HG03045 (cell line): ENCODE measurements around the gene LAD1.

Experiments
- ATAC-seq: cut with Tn5 transposase; IDR thresholded peaks from one replicate; pipeline ENCODE4 v1.9.1; 2021; ENCODE audit warnings: mild to moderate bottlenecking, moderate library complexity; ENCODE audit not compliant: unreplicated experiment

Gene LAD1

DNA sequence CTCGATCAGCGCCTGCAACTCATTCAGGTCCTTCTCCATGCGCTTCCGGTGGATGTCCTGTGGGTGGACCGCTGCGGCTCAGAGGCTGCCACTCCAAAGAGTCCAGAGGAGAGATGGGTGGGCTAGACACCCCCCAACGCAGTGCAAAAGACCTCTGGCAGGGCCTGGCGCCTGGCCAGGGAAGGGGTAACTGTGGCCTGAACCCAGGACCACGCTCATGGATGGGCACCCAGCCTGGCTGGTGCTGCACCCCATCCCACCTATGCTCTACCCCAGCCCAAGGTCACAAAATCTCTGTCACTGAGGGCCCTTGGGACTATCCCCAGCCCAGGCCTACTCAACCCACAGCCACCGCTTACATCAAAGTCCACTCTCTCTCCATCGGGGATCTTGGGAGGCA lies 33.9 kb downstream of the LAD1 start:
- ATAC-seq, result no peak

DNA sequence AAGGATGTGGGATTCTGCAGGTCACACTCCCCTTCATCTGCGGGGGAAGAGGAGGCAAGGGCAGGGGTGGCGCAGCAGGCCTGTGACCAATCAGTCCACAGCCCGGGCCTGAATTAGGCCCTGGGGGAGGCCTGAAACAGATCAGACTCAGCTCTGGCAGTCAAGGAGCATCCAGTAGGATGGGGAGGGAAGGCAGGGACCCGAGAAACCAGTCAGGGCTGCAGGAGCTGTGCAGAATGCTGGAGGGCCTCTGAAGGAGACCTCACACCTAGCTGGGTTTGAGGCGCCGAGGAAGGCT lies 34.4 kb downstream of the LAD1 start:
- no peak for ATAC-seq

DNA sequence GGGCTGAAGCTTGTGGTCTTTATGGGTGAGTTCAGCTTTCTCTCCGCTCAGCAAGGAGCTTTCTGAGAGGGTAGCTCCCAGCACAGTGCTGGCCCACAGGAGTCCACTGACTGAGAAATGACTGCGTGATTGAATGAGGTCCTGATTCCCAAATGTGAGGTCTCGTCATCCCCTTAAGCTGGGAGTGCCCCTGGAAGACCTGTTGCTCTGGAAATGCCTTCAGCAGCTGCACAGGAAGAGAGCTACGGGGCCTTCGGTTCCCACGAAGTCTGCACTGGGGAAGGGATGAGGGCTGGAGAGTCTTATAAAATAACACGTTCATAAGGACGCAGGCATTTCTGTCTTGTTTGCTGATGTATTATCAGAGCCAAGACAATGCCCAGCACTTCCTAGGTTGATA lies 35.7 kb downstream of the LAD1 start:
- ATAC-seq, result no peak

DNA sequence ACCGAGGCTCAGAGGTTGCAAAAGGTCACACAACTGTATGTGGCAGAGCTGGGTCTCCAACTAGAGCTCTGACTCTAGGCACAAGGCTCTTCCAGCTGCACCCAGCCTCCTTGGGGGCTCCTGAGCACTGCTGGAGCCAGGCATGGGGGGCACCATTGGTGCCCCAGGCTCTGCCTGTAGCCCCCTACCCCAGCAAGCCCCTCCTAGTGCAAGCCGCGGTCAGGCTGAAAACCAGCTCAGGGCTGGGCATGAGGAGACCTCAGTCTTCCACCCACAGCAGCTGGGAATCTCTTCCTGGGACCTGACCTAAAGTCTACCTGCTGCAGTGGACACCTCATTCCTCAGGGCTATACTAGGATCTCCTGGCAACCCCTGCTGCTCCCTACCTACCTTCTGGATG lies 36.2 kb downstream of the LAD1 start:
- no peak for ATAC-seq

- ATAC-seq, result no peak
Observed at GRCh38 chr1:201361652-201362504, 37.2 kb downstream of the LAD1 start.

DNA sequence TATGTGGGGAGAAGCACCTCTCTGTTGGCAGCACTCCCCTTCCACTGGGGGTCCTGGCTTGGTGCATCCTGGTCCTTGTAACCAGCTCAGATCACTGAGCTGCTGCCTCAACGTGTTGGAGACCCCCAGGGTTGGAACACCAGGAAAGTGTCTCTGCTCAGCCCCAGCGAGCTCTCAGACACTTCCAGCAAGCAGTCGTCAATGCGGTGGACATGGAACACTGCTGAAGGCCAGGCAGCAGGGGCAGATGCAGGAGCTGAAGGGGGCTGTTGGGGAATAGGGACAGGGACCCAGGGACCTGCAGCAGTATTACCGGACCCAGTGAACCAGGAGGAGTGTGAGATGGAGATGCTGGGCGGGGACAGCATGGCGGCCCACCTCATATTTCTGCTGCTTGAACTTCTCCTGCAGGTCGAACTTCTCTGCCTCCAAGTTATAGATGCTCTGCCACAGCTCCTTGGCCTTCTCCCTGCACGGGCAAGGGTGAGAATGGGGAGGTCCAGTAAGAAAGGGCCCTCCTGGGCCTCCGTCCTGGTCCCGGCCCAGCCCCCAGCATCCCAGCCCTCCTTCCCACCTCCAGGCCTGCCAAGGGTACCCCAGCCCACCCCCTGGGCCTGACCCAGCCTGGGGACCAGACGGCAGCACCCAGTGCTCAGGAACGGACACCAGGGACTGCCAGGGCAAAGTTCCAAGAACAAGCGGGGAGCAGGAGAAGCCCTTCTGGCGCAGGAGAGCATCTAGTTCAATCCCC lies 38.0 kb downstream of the LAD1 start:
- ATAC-seq, result no peak

DNA sequence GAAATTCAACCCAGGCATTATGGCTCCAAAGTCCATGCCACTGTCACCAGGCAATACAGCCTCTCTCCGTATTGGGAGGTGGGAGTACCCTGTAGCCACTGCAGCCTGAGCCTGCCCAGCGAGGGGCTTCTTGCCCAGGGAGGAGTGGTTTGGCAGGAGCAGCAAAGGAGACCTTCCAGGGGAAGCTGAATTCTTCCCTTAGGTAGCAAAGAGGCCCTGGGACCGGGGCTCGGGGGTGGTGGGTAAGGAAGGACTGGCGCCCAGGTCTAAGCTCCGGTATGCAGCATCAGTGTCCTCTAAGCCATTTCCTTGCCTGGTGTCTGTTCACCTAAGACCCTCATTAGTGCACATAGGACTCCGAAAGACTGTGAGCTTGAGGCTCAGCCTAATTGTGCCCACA lies 38.6 kb downstream of the LAD1 start:
- no peak for ATAC-seq

GRCh38 chr1:201359873-201360210 lies 39.3 kb downstream of the LAD1 start:
- ATAC-seq, result no peak

DNA sequence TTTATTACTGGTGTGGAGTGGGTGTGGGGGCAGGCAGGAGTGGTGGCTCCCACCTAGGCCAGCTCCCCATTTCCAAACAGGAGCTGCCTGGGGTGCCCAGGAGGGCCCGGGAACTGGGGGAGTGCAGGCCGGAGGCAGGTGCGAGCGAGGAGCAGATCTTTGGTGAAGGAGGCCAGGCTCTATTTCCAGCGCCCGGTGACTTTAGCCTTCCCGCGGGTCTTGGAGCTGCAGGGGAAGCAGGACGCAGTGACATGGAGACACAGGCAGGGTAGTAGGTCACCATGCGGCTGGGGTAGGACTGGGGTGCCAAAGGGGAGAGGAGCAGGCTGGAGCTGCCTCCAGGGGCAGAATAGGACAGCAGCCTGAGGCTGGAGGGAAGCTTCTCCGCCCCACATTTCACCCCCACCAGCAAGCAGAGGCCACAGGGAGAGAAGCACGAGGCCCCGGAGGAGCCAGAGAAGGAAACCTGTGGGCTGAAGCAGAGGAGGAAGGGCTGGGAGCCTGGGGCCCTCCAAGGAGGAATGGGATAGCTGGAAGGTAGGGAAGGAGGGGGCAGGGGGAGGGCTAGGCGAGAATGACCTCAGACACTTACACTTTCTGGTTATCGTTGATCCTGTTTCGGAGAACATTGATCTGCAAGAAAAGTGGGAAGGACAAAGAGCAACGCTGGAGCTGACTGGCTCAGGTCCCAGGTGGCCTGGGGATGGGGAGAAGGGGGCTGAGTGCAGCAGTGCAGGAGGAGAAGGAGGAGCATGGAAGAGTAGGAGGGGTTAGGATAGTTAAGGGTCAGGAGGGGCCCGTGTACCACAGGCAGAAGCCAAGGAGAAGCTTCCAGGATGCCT lies 39.9 kb downstream of the LAD1 start:
- ATAC-seq, result no peak

GRCh38 chr1:201358596-201358995 lies 40.5 kb downstream of the LAD1 start:
- no peak for ATAC-seq

GRCh38 chr1:201357636-201358348 lies 41.3 kb downstream of the LAD1 start:
- ATAC-seq, result no peak

GRCh38 chr1:201357211-201357610 lies 41.9 kb downstream of the LAD1 start:
- no peak for ATAC-seq

- ATAC-seq, result no peak
Observed at GRCh38 chr1:201356701-201357100, 42.4 kb downstream of the LAD1 start.

GRCh38 chr1:201356236-201356635 lies 42.9 kb downstream of the LAD1 start:
- ATAC-seq, result no peak

GRCh38 chr1:201355471-201355870 lies 43.7 kb downstream of the LAD1 start:
- ATAC-seq, result no peak

- no peak for ATAC-seq
Observed at GRCh38 chr1:201354901-201355295, 44.2 kb downstream of the LAD1 start.

- ATAC-seq, result no peak
Observed at GRCh38 chr1:201354151-201354900, 44.8 kb downstream of the LAD1 start.

GRCh38 chr1:201353186-201353940 lies 45.8 kb downstream of the LAD1 start:
- ATAC-seq, result no peak

- ATAC-seq, result no peak
Observed at GRCh38 chr1:201351617-201352016, 47.5 kb downstream of the LAD1 start.

GRCh38 chr1:201350884-201351283 lies 48.2 kb downstream of the LAD1 start:
- no peak for ATAC-seq
